HepG2 (cell line): ENCODE measurements around the gene ZCCHC4. TPM values are rescaled to one million over a fixed set of nuclear protein-coding genes. Genes with fewer than 3 reads are reported as not detected.

Experiments used
- AKNA ChIP-seq: sonication (generic); formaldehyde crosslinking; IDR thresholded peaks from 2 replicates; pipeline ENCODE4 v1.4.0; 2020; ENCODE audit warnings: missing genetic modification reagents, borderline replicate concordance
- BRCA1 ChIP-seq: sonication (generic); formaldehyde crosslinking; IDR thresholded peaks from 2 replicates; pipeline ENCODE4 v1.4.0; 2020; ENCODE audit warnings: missing genetic modification reagents
- CEBPB ChIP-seq: IDR thresholded peaks from 2 replicates; pipeline ENCODE4 v1.6.1; 2011; ENCODE audit warnings: low read depth, low read length, improper control_type of control experiment, borderline replicate concordance
- DNMT3B ChIP-seq: conservative IDR thresholded peaks from 2 replicates; pipeline ENCODE4 v1.6.1; 2016; ENCODE audit warnings: missing biosample characterization, control low read depth
- ELF4 ChIP-seq: sonication (generic); formaldehyde crosslinking; IDR thresholded peaks from 2 replicates; pipeline ENCODE4 v1.5.0; 2020; ENCODE audit warnings: missing genetic modification reagents, mild to moderate bottlenecking, moderate library complexity, borderline replicate concordance
- GRHL1 ChIP-seq: sonication (generic); formaldehyde crosslinking; conservative IDR thresholded peaks from 2 replicates; pipeline ENCODE4 v1.8.0; 2022; ENCODE audit warnings: missing genetic modification reagents
- MBD4 ChIP-seq: IDR thresholded peaks from 2 replicates; pipeline ENCODE4 v1.6.1; 2012; ENCODE audit warnings: low read length, inconsistent platforms, borderline replicate concordance
- NONO ChIP-seq, 2 experiments: fragments of 450-650 bp in 1 of 2; sonication (generic) in 1 of 2; formaldehyde crosslinking in 1 of 2; IDR thresholded peaks in 1 of 2; conservative IDR thresholded peaks in 1 of 2; 2 replicates each; pipeline versions ENCODE4 v1.6.1 to v1.8.0; 2017 to 2022; ENCODE audit warnings: mild to moderate bottlenecking in 1 of 2, missing genetic modification reagents in 1 of 2, moderate library complexity in 1 of 2
- REST ChIP-seq, 2 experiments: IDR thresholded peaks; 2 replicates each; pipeline ENCODE4 v1.6.1; 2011 to 2012; ENCODE audit warnings: low read length in 2 of 2, borderline replicate concordance in 1 of 2, low read depth in 1 of 2, mild to moderate bottlenecking in 1 of 2, moderate library complexity in 1 of 2
- SP1 ChIP-seq, 2 experiments: fragments of 450-650 bp in 1 of 2; sonication (generic) in 1 of 2; formaldehyde crosslinking in 1 of 2; IDR thresholded peaks; 2 replicates each; pipeline versions ENCODE4 v1.4.0 to v1.6.1; 2016 to 2020; ENCODE audit warnings: missing genetic modification reagents in 1 of 2
- TIGD3 ChIP-seq: sonication (generic); formaldehyde crosslinking; IDR thresholded peaks from 2 replicates; pipeline ENCODE4 v1.5.1; 2020; ENCODE audit warnings: mild to moderate bottlenecking, missing genetic modification reagents, borderline replicate concordance
- YEATS2 ChIP-seq: sonication (generic); formaldehyde crosslinking; IDR thresholded peaks from 2 replicates; pipeline ENCODE4 v1.4.0; 2020; ENCODE audit warnings: missing genetic modification reagents, borderline replicate concordance
- ZMYM3 ChIP-seq: sonication (generic); formaldehyde crosslinking; IDR thresholded peaks from 2 replicates; pipeline ENCODE4 v1.5.1; 2020; ENCODE audit warnings: mild to moderate bottlenecking, missing genetic modification reagents
- ZNF251 ChIP-seq: sonication (generic); formaldehyde crosslinking; IDR thresholded peaks from 2 replicates; pipeline ENCODE4 v1.9.0; 2021; ENCODE audit warnings: mild to moderate bottlenecking, missing genetic modification reagents
- ZNF350 ChIP-seq: sonication (generic); formaldehyde crosslinking; IDR thresholded peaks from 2 replicates; pipeline ENCODE4 v1.4.0; 2020; ENCODE audit warnings: mild to moderate bottlenecking, low read depth, missing genetic modification reagents, borderline replicate concordance
- ZNF766 ChIP-seq: sonication (generic); formaldehyde crosslinking; IDR thresholded peaks from 2 replicates; pipeline ENCODE4 v1.5.0; 2020; ENCODE audit warnings: missing genetic modification reagents, borderline replicate concordance
- polyA plus RNA-seq, 8 experiments: library from polyadenylated mRNA; depleted of rRNA in 3 of 8; stranded (reverse) in 7 of 8; unstranded in 1 of 8; fragments of >200 nt; fragmentation: Illumina TruSeq in 4 of 8; extraction: Trizol in 4 of 8; gene quantifications; 2 replicates each; pipeline versions ENCODE4 v1.2.1 to v1.2.3, GENCODE V29; 2011 to 2016; ENCODE audit warnings: low read depth in 4 of 8, missing spikeins in 1 of 8, mixed read lengths in 1 of 8; ENCODE audit not compliant: insufficient read depth in 1 of 8
- total RNA-seq, 5 experiments: library from RNA; depleted of rRNA; stranded (reverse); fragments of >200 nt; fragmentation: Illumina TruSeq; extraction: Trizol; gene quantifications; 2 replicates each; pipeline ENCODE4 v1.2.3, GENCODE V29; 2016; ENCODE audit warnings: low read depth in 1 of 5

ZCCHC4 gene
- total and polyA plus RNA-seq, 2 of the 13 experiments (the other 11 are each of a cell fraction or from before 2014, with no cell fraction given): 13.2 to 15.0 TPM

GRCh38 chr4:25312496-25313200 is at the start of gene ZCCHC4 (continued):
- no peak for TF ChIP-seq GRHL1
- no peak for TF ChIP-seq ELF4 (CRISPR knock-in tag)
- no peak for TF ChIP-seq AKNA
- no peak; the same call in 1 of the 2 replicates for TF ChIP-seq TIGD3 (CRISPR knock-in tag)
- TF ChIP-seq ZNF350: peak; percentile 99
- TF ChIP-seq ZNF251 (CRISPR knock-in tag): no peak
- TF ChIP-seq DNMT3B (CRISPR knock-in tag): 0 out of 2 replicates have a peak, but pooled peaks have one; percentile 51
- no peak for TF ChIP-seq NONO (IDR thresholded peaks at IDR 0.05)
- TF ChIP-seq NONO (CRISPR knock-in tag; conservative IDR thresholded peaks at IDR 0.05): peak; percentile 95
- TF ChIP-seq YEATS2 (CRISPR knock-in tag): peak; percentile 94
- TF ChIP-seq MBD4: no peak
- peak; percentile 76; the same call in 1 of the 2 replicates for TF ChIP-seq ZNF766 (CRISPR knock-in tag)
- TF ChIP-seq CEBPB: no peak
- peak; percentile 59 for TF ChIP-seq ZMYM3 (CRISPR knock-in tag)
- 0 out of 2 replicates have a peak, but pooled peaks have one; percentile 70 for TF ChIP-seq BRCA1 (CRISPR knock-in tag)
- TF ChIP-seq REST (IDR thresholded peaks at IDR 0.05; ENCODE audit: borderline replicate concordance in 1 of 2, low read depth in 1 of 2, low read length in 2 of 2): peak in 1 of 2 experiments; percentile 74; a peak in 1 of 4 replicates
- TF ChIP-seq SP1 (IDR thresholded peaks at IDR 0.05): no peak
- TF ChIP-seq SP1 (CRISPR knock-in tag; IDR thresholded peaks at IDR 0.05): peak; percentile 97
